K562 (cell line): ENCODE data around the gene USP7. TPM values are rescaled to one million over a fixed set of nuclear protein-coding genes. Genes with fewer than 3 reads are reported as not detected.

Source experiments
- ATAC-seq: fragments of 200-7000 bp; cut with Tn5 transposase; 3 replicates; pipeline ENCODE4 v1.9.1; 2020; ENCODE audit warnings: moderate library complexity
- BruUV-seq: library from RNA; stranded (reverse); fragments of 400-500 nt; replicated peaks from 2 replicates; lab custom pipeline; 2021; lab: Mats Ljungman, UMichigan
- CTCF ChIA-PET: fragments of 300-600 bp; formaldehyde crosslinking; extraction: SDS; loops from one replicate; lab custom pipeline; 2021; ENCODE audit warnings: low intra/inter-chr PET ratio; lab: Yijun Ruan, JAX
- POLR2A ChIA-PET: fragments of 300-600, 350-650 bp; sonication (Branson Sonifier 250); formaldehyde crosslinking; extraction: SDS; loops from one replicate; lab custom pipeline; 2021; ENCODE audit warnings: antibody characterized with exemption, inconsistent platforms; lab: Yijun Ruan, JAX
- DNase-seq, 4 experiments: peaks; one replicate each; pipeline versions ENCODE4 v3.0.0 to v3.0.0-alpha.2; 2011 to 2018; ENCODE audit warnings: low spot score in 3 of 4, mixed read lengths in 3 of 4; ENCODE audit errors: extremely low read depth in 1 of 4
- FAIRE-seq: peaks from 2 replicates; lab custom pipeline; 2011; peaks lifted over from hg19 to GRCh38; lab: Jason Lieb, UNC
- H2AFZ ChIP-seq: 2 replicates; pipeline ENCODE4 v1.6.0; 2011; ENCODE audit warnings: low read depth, low read length, control low read depth, inconsistent platforms
- H3K27ac ChIP-seq: fragments of 200-600 bp; 3 replicates; pipeline ENCODE4 v1.8.0; 2011; ENCODE audit warnings: low read depth, mild to moderate bottlenecking, control low read depth, inconsistent platforms, low read length, moderate library complexity, mixed read lengths; ENCODE audit errors: extremely low read depth
- H3K27me3 ChIP-seq, 2 experiments: fragments of 300-600 bp in 1 of 2; 2 replicates in 1 of 2; 3 replicates in 1 of 2; pipeline versions ENCODE4 v1.6.0 to v1.8.0; 2011; ENCODE audit warnings: inconsistent platforms in 2 of 2, low read length in 2 of 2, mild to moderate bottlenecking in 1 of 2, mixed read lengths in 1 of 2, moderate library complexity in 1 of 2; ENCODE audit not compliant: control insufficient read depth in 2 of 2, insufficient read depth in 2 of 2
- H3K36me3 ChIP-seq: fragments of 300-600 bp; 3 replicates; pipeline ENCODE4 v1.8.0; 2011; ENCODE audit warnings: mild to moderate bottlenecking, low read length, inconsistent platforms; ENCODE audit not compliant: control insufficient read depth, insufficient read depth
- H3K4me1 ChIP-seq, 2 experiments: fragments of 200-600 bp in 1 of 2; replicated peaks in 1 of 2; 2 replicates in 1 of 2; 3 replicates in 1 of 2; pipeline versions ENCODE4 v1.5.1 to v1.8.0; 2011; ENCODE audit warnings: inconsistent platforms in 2 of 2, low read length in 2 of 2, mild to moderate bottlenecking in 1 of 2, mixed read lengths in 1 of 2, moderate library complexity in 1 of 2; ENCODE audit not compliant: control insufficient read depth in 2 of 2, insufficient read depth in 2 of 2
- H3K4me2 ChIP-seq: 2 replicates; pipeline ENCODE4 v1.6.1; 2011; ENCODE audit warnings: low read length, control low read depth, inconsistent platforms, mixed read lengths; ENCODE audit not compliant: insufficient read depth
- H3K4me3 ChIP-seq: fragments of 200-600 bp; sonication (generic), shearing (Covaris generic); 2 replicates; pipeline ENCODE4 v1.5.1; 2016; ENCODE audit warnings: control low read depth, inconsistent platforms
- H3K79me2 ChIP-seq: fragments of 200-600 bp; 3 replicates; pipeline ENCODE4 v1.8.0; 2011; ENCODE audit warnings: low read length, inconsistent platforms; ENCODE audit not compliant: control insufficient read depth, insufficient read depth
- H3K9ac ChIP-seq, 2 experiments: 2 replicates each; pipeline versions ENCODE4 v1.6.0 to v1.6.1; 2011; ENCODE audit warnings: low read depth in 2 of 2, low read length in 2 of 2, control low read depth in 1 of 2, inconsistent platforms in 1 of 2, mild to moderate bottlenecking in 1 of 2, mixed read lengths in 1 of 2; ENCODE audit not compliant: insufficient read depth in 1 of 2
- H3K9me1 ChIP-seq: one replicate; pipeline ENCODE4 v1.6.0; 2011; ENCODE audit warnings: inconsistent platforms, mild to moderate bottlenecking, low read length, moderate library complexity; ENCODE audit not compliant: control insufficient read depth, insufficient read depth
- H3K9me3 ChIP-seq: replicated peaks from 2 replicates; pipeline ENCODE4 v1.5.1; 2011; ENCODE audit warnings: low read depth, low read length, inconsistent platforms; ENCODE audit not compliant: control insufficient read depth, insufficient read depth
- H4K20me1 ChIP-seq: replicated peaks from 2 replicates; pipeline ENCODE4 v1.6.1; 2011; ENCODE audit warnings: low read length, inconsistent platforms, mixed read lengths; ENCODE audit not compliant: control insufficient read depth, insufficient read depth
- GABPB1 ChIP-seq: sonication (generic); formaldehyde crosslinking; IDR thresholded peaks from 2 replicates; pipeline ENCODE4 v1.8.0; 2022; ENCODE audit warnings: mild to moderate bottlenecking, missing genetic modification reagents
- KLF13 ChIP-seq: fragments of 450-650 bp; IDR thresholded peaks from 2 replicates; pipeline ENCODE4 v1.6.1; 2016; ENCODE audit warnings: missing genetic modification characterization, low read depth, mild to moderate bottlenecking, missing compliant biosample characterization, moderate library complexity, borderline replicate concordance
- MEF2D ChIP-seq: conservative IDR thresholded peaks from 2 replicates; pipeline ENCODE4 v1.6.1; 2016; ENCODE audit warnings: low read depth, missing genetic modification characterization, missing compliant biosample characterization
- NFIC ChIP-seq: fragments of 450-650 bp; IDR thresholded peaks from 2 replicates; pipeline ENCODE4 v1.6.1; 2017; ENCODE audit warnings: mild to moderate bottlenecking, inconsistent platforms
- POLR2A ChIP-seq: fragments of 450-650 bp; conservative IDR thresholded peaks from 2 replicates; pipeline ENCODE4 v1.6.1; 2016
- ZNF431 ChIP-seq: sonication (generic); formaldehyde crosslinking; IDR thresholded peaks from 2 replicates; pipeline ENCODE4 v1.8.0; 2022; ENCODE audit warnings: mild to moderate bottlenecking, missing genetic modification reagents
- whole genome bisulfite sequencing: fragments of 100-300 bp; shearing (Covaris generic); methylation state at CpG from one replicate; pipeline ENCODE4 v1.1.6; 2016; ENCODE audit warnings: low coverage, mixed read lengths; ENCODE audit not compliant: insufficient coverage; ENCODE audit errors: missing lambda C conversion rate; 5-methylcytosine and 5-hydroxymethylcytosine counted together
- in situ Hi-C: fragments of 300-500 bp; cut with MboI; formaldehyde crosslinking; loops from 4 replicates; pipeline ENCODE4 v1.15.0; 2018; ENCODE audit warnings: inconsistent platforms, mixed read lengths
- intact Hi-C: fragments of 100-400 bp; cut with micrococcal nuclease; formaldehyde crosslinking; loops from 2 replicates; pipeline ENCODE4 v1.14.2; 2022
- polyA plus RNA-seq, 8 experiments: library from polyadenylated mRNA; depleted of rRNA in 4 of 8; stranded (reverse) in 5 of 8; unstranded in 3 of 8; fragments of >200 nt; fragmentation: Nextera tagmentation in 2 of 8; fragmentation: Illumina TruSeq in 1 of 8; extraction: Ambion mirVana in 2 of 8; extraction: Trizol in 1 of 8; gene quantifications; 2 replicates each; pipeline versions ENCODE4 v1.2.1 to v1.2.3, GENCODE V29; 2011 to 2014; ENCODE audit warnings: inconsistent platforms in 1 of 8, missing spikeins in 1 of 8
- total RNA-seq, 7 experiments: library from RNA; depleted of rRNA in 6 of 7; stranded (reverse); fragments of >200 nt in 6 of 7; fragmentation: Illumina TruSeq in 2 of 7; extraction: Trizol in 2 of 7; gene quantifications; 2 replicates each; pipeline versions ENCODE4 v1.2.1 to v1.2.3, GENCODE V29; 2011 to 2021; ENCODE audit warnings: low replicate concordance in 1 of 7
- TF ChIP-seq, protein P1 (sequence below): sonication (generic); formaldehyde crosslinking; IDR thresholded peaks from 2 replicates; pipeline ENCODE4 v1.8.1; 2022; ENCODE audit warnings: missing genetic modification reagents
- TF ChIP-seq, protein P2 (sequence below): fragments of 450-650 bp; formaldehyde crosslinking; IDR thresholded peaks from 2 replicates; pipeline ENCODE4 v1.4.0; 2022; ENCODE audit warnings: missing genetic modification characterization

Gene USP7
- total and polyA plus RNA-seq, 9 of the 15 experiments (the other 6 are each of a cell fraction or from before 2014, with no cell fraction given): 17.1 to 145 (median 57.9) TPM

GRCh38 chr16:8887952-8888560, 75.7 kb downstream of the USP7 start:
- Histone ChIP-seq H3K27me3 (no peaks in the 10 kb centered on the region), H4K20me1 (peaks cover 26% of the 10 kb centered on the region; the same call in 1 of the 2 replicates), H2AFZ (no peak overlapping the region), H3K79me2 (no peaks in the 10 kb centered on the region), H3K27ac (no peak overlapping the region), H3K4me1 (peaks cover 6 to 43% of the 10 kb centered on the region in 2 experiments; a peak in 4 of 5 replicates), H3K36me3 (peaks cover 37% of the 10 kb centered on the region; the same call in 2 of the 3 replicates), H3K9me3 (no peaks in the 10 kb centered on the region), H3K4me2 (no peak overlapping the region), H3K9me1 (peaks cover 4% of the 10 kb centered on the region), H3K9ac (peak overlapping the region in 1 of 2 experiments; percentile 79; a peak in 2 of 4 replicates), H3K4me3 (no peak overlapping the region)
- WGBS: 58% methylated on average over 11 of the region's 16 CpGs
- intact Hi-C loops: no loop called here
- TF ChIP-seq ZNF431 (no peak), KLF13 (tag) (no peak), MEF2D (tag) (no peak), NFIC (peak; percentile 94), GABPB1 (CRISPR knock-in tag) (no peak)
- in situ Hi-C loops: no loop called here
- ATAC-seq (peak; percentile 34), DNase-seq (peak in 2 of 4 experiments; percentile 23 to 48), FAIRE-seq (peak; percentile 74)
- no TSS peak for BruUV-seq
- ChIA-PET POLR2A (interaction anchor here (0.7 to 1.1 kb wide), 2 partner anchors 13 to 46 kb away, joined by 3 to 5 read pairs; no protein-coding TSS in a partner anchor), CTCF (no interaction called here)

- DNase-seq (no peak), ATAC-seq (no peak)
- 74% methylated on average over 6 of the region's 6 CpGs for WGBS
- in situ Hi-C loops: no loop called here
- Histone ChIP-seq H3K36me3 (peaks cover 31% of the 10 kb centered on the region; the same call in 2 of the 3 replicates), H2AFZ (no peak overlapping the region), H3K9ac (no peak overlapping the region), H4K20me1 (peaks cover 26% of the 10 kb centered on the region), H3K9me1 (peaks cover 4% of the 10 kb centered on the region), H3K27ac (no peak overlapping the region), H3K79me2 (no peaks in the 10 kb centered on the region), H3K4me3 (no peak overlapping the region), H3K27me3 (no peaks in the 10 kb centered on the region), H3K9me3 (no peaks in the 10 kb centered on the region), H3K4me1 (peaks cover 6 to 43% of the 10 kb centered on the region in 2 experiments; a peak in 4 of 5 replicates), H3K4me2 (no peak overlapping the region)
- intact Hi-C loops: no loop called here
- ChIA-PET CTCF (no interaction called here), POLR2A (interaction anchor here (0.7 kb wide), 1 partner anchor 47 kb away, joined by 3 read pairs; no protein-coding TSS in a partner anchor)
- no TSS peak for BruUV-seq
- TF ChIP-seq, protein P1, sequence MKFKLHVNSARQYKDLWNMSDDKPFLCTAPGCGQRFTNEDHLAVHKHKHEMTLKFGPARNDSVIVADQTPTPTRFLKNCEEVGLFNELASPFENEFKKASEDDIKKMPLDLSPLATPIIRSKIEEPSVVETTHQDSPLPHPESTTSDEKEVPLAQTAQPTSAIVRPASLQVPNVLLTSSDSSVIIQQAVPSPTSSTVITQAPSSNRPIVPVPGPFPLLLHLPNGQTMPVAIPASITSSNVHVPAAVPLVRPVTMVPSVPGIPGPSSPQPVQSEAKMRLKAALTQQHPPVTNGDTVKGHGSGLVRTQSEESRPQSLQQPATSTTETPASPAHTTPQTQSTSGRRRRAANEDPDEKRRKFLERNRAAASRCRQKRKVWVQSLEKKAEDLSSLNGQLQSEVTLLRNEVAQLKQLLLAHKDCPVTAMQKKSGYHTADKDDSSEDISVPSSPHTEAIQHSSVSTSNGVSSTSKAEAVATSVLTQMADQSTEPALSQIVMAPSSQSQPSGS (CRISPR knock-in tag): no peak
- TF ChIP-seq, protein P2, sequence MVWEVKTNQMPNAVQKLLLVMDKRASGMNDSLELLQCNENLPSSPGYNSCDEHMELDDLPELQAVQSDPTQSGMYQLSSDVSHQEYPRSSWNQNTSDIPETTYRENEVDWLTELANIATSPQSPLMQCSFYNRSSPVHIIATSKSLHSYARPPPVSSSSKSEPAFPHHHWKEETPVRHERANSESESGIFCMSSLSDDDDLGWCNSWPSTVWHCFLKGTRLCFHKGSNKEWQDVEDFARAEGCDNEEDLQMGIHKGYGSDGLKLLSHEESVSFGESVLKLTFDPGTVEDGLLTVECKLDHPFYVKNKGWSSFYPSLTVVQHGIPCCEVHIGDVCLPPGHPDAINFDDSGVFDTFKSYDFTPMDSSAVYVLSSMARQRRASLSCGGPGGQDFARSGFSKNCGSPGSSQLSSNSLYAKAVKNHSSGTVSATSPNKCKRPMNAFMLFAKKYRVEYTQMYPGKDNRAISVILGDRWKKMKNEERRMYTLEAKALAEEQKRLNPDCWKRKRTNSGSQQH (CRISPR knock-in tag): 0 out of 2 replicates have a peak, but pooled peaks have one; percentile 32
- TF ChIP-seq POLR2A: 0 out of 2 replicates have a peak, but pooled peaks have one; percentile 21
- TF ChIP-seq, all 486 proteins: peak for 2
- no peak for FAIRE-seq
Measured at GRCh38 chr16:8887431-8887765, 76.3 kb downstream of the USP7 start.
